ENCODE results near the gene HOXB5. TPM values are rescaled to one million over a fixed set of nuclear protein-coding genes. Genes with fewer than 3 reads are reported as not detected.

The HOXB5 gene
- total and polyA plus RNA-seq, 4 donors, result 1.4 to 5.9 (median 3.6) TPM; not detected in 1

DNA sequence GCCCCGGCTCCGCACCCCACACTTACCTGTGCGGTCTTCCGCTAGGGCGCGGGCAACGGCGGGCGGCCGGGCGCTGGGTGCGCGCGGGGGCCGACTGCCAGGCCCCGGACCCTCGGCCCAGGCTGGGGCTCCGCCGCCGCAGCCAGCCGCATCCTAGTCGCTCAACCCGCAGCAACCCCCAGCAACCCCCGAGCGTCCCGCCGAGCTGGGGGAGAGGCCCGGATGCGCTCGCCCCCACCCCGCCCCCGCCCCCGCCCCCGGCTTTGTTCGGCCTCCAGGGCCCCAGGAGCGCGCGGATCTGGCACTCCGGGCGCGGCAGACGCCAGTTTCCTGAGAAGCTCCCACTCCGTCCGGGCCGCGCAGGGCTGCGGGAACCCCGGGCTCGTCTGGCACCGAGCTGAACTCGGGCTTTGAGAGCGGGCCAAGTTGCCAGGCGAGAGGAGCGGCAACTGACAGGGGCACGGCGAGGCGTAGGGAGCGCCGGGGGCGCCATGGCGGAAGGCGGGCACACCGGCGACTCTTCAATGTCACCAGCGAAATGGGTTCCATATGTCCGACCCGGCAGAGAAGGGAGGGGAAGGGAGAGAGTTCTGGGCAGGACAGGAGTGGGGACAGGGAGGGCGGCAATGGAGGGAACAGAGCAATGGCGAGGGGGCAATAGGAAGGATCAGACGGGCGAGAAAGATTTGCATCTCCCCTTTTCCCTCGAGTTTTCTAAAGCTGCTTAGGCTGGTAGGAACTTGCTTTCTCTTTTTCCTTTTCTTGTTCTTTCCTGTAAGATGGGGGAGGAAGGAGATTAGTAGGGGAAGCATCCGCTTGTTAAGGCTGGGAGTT lies 29.2 kb downstream of the HOXB5 start:
- no peaks in the 10 kb centered on the region for H3K36me3 ChIP-seq (ENCODE audit: control insufficient read depth in 1 of 2, insufficient read depth in 2 of 2, low read length in 1 of 2)
- H3K4me3 ChIP-seq (ENCODE audit: low read length in 2 of 2), result peak overlapping the region; percentile 21 to 60
- no peak overlapping the region for H3K27ac ChIP-seq (ENCODE audit: low read depth in 1 of 2, low read length in 2 of 2)
- DNase-seq, result peak in 1 of 2 donors; percentile 72
- peak; percentile 28 for ATAC-seq (ENCODE audit: low FRiP score)
- H3K9me3 ChIP-seq (ENCODE audit: control insufficient read depth, low read length), result no peaks in the 10 kb centered on the region
- WGBS, 2 donors, result 6 to 8% methylated on average over 57 to 73 of the region's 73 CpGs
- H3K27me3 ChIP-seq (ENCODE audit: control insufficient read depth in 1 of 2, insufficient read depth in 2 of 2, low read length in 1 of 2), result no peaks in the 10 kb centered on the region
- intact Hi-C loops (cut with DNase I), result no loop called here
- H3K4me1 ChIP-seq (ENCODE audit: control insufficient read depth in 1 of 2, insufficient read depth in 2 of 2, low read length in 2 of 2), result no peaks in the 10 kb centered on the region

DNA sequence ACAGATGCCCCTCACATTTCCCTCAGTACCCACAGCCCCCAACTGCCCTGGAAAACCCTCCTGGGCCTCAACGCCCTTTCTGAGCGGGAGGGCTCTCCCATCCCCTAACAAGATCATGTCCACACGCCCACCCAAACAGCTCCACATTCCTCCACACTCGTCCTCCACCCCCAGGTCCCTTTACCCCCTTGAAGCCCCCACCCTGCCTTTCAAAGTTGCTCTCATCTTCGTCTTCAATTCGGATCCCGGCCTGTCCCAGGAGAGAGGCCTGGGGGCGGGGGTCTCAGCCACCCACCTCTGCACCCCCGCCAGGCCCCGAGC lies 29.8 kb downstream of the HOXB5 start:
- Histone ChIP-seq H3K4me1 (ENCODE audit: control insufficient read depth in 1 of 2, insufficient read depth in 2 of 2, low read length in 2 of 2) (no peaks in the 10 kb centered on the region), H3K27ac (ENCODE audit: low read depth in 1 of 2, low read length in 2 of 2) (no peak overlapping the region), H3K27me3 (ENCODE audit: control insufficient read depth in 1 of 2, insufficient read depth in 2 of 2, low read length in 1 of 2) (no peaks in the 10 kb centered on the region), H3K9me3 (ENCODE audit: control insufficient read depth, low read length) (no peaks in the 10 kb centered on the region), H3K4me3 (ENCODE audit: low read length in 2 of 2) (peak overlapping the region; percentile 21 to 60), H3K36me3 (ENCODE audit: control insufficient read depth in 1 of 2, insufficient read depth in 2 of 2, low read length in 1 of 2) (no peaks in the 10 kb centered on the region)
- intact Hi-C loops (cut with DNase I), result no loop called here
- 45 to 50% methylated on average over 10 of the region's 10 CpGs for WGBS, 2 donors
- no peak for ATAC-seq (ENCODE audit: low FRiP score)
- no peak for DNase-seq

DNA sequence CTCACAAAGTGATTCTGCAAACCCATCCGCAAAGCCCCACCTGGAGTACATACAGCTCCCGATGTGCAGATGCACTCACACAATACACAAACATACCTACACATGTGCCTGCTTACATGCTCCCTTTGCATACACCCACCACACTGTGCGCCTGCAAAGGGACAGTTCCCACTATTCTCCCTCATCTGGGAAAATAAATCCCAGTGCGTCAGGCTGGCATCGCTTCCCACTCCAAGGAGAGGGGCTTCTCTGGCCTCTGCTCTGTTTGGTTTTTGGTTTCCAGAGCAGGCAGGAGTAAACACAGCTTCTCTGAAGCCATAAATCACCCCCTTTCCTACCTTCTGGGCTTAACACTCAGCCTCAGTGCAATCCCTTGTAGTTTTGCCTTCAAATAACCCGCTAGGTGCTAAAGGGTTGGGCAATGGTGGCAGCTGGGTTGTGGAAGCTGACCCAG lies 30.2 kb downstream of the HOXB5 start:
- Histone ChIP-seq H3K36me3 (ENCODE audit: control insufficient read depth in 1 of 2, insufficient read depth in 2 of 2, low read length in 1 of 2) (no peaks in the 10 kb centered on the region), H3K9me3 (ENCODE audit: control insufficient read depth, low read length) (no peaks in the 10 kb centered on the region), H3K27me3 (ENCODE audit: control insufficient read depth in 1 of 2, insufficient read depth in 2 of 2, low read length in 1 of 2) (no peaks in the 10 kb centered on the region), H3K4me3 (ENCODE audit: low read length in 2 of 2) (no peak overlapping the region), H3K27ac (ENCODE audit: low read depth in 1 of 2, low read length in 2 of 2) (no peak overlapping the region), H3K4me1 (ENCODE audit: control insufficient read depth in 1 of 2, insufficient read depth in 2 of 2, low read length in 2 of 2) (no peaks in the 10 kb centered on the region)
- intact Hi-C loops (cut with DNase I), result no loop called here
- WGBS, 2 donors, result 90 to 92% methylated on average over 6 of the region's 6 CpGs
- no peak for DNase-seq
- ATAC-seq (ENCODE audit: low FRiP score), result no peak

DNA sequence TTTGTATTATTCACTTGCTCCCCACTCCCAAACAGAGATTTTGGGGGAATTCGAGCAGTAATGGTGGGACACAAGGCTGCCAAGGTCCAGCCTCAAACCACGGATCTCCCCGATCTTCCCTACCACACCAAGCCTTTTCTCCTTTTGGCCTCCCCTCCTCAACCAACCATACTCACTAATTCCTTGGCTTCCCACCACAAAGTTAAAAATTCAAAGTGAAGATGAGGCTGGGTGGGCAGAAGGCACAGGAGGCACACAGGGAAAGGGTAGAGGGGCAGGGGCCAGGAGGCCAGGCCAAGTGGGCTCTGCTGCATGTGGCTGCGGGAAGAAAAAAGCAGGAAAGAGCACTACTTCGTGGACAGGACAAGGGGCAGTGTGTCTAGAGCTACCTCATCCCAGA lies 30.6 kb downstream of the HOXB5 start:
- Histone ChIP-seq H3K27ac (ENCODE audit: low read depth in 1 of 2, low read length in 2 of 2) (no peak overlapping the region), H3K9me3 (ENCODE audit: control insufficient read depth, low read length) (no peaks in the 10 kb centered on the region), H3K27me3 (ENCODE audit: control insufficient read depth in 1 of 2, insufficient read depth in 2 of 2, low read length in 1 of 2) (no peaks in the 10 kb centered on the region), H3K36me3 (ENCODE audit: control insufficient read depth in 1 of 2, insufficient read depth in 2 of 2, low read length in 1 of 2) (no peaks in the 10 kb centered on the region), H3K4me1 (ENCODE audit: control insufficient read depth in 1 of 2, insufficient read depth in 2 of 2, low read length in 2 of 2) (no peaks in the 10 kb centered on the region), H3K4me3 (ENCODE audit: low read length in 2 of 2) (no peak overlapping the region)
- DNase-seq (no peak), ATAC-seq (ENCODE audit: low FRiP score) (no peak)
- intact Hi-C loops (cut with DNase I), result no loop called here
- WGBS, 2 donors, result 86 to 92% methylated on average over 5 of the region's 5 CpGs

DNA sequence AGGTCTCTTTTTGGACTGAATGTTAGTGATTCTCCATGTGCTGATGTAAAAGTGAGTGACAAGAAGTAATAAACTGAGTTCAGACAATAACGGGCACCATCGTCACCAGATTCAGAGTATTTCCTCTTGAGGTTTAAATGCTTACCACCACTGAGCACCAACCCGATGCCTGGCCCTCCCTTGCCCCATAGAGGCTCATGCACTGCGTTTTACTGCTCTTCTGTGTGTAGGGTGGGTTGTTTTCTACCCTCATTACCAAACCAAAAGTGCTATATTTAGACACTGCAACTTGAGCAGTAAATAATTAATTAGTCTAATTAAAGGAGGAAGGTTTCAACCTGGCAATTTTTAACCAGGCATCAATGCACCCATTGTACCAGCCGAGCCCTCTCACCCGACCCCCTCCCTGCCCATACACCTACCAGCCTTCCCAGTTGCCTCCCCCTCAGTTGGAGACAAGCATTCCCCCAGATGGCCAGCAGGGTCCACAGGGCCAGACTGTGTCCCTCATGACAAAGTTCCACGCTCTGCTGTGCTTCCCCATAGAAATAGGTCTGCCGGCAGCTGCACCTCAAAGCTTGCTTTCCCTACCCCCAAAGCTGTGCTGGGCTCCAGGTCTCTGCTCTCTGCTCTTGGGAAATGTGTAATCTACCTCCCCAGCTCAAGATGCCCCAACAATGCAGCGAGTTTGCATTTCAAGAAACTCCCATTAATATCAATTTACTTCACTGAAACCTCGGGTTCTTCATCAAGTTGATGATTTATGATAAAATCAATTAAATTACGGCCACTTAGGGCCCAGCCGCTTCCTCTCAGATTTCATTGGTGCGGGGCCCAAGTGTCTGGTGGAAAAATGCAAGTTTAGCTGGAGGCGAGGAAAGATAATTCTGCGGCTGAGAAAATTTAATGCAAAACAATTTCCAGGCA lies 31.4 kb downstream of the HOXB5 start:
- WGBS, 2 donors, result 86 to 90% methylated on average over 15 of the region's 15 CpGs
- intact Hi-C loops (cut with DNase I), result no loop called here
- no peaks in the 10 kb centered on the region for H3K36me3 ChIP-seq (ENCODE audit: control insufficient read depth in 1 of 2, insufficient read depth in 2 of 2, low read length in 1 of 2)
- no peak for DNase-seq
- H3K27ac ChIP-seq (ENCODE audit: low read depth in 1 of 2, low read length in 2 of 2), result no peak overlapping the region
- no peak overlapping the region for H3K4me3 ChIP-seq (ENCODE audit: low read length in 2 of 2)
- H3K9me3 ChIP-seq (ENCODE audit: control insufficient read depth, low read length), result no peaks in the 10 kb centered on the region
- no peak for ATAC-seq (ENCODE audit: low FRiP score)
- H3K27me3 ChIP-seq (ENCODE audit: control insufficient read depth in 1 of 2, insufficient read depth in 2 of 2, low read length in 1 of 2), result no peaks in the 10 kb centered on the region
- H3K4me1 ChIP-seq (ENCODE audit: control insufficient read depth in 1 of 2, insufficient read depth in 2 of 2, low read length in 2 of 2), result no peaks in the 10 kb centered on the region

DNA sequence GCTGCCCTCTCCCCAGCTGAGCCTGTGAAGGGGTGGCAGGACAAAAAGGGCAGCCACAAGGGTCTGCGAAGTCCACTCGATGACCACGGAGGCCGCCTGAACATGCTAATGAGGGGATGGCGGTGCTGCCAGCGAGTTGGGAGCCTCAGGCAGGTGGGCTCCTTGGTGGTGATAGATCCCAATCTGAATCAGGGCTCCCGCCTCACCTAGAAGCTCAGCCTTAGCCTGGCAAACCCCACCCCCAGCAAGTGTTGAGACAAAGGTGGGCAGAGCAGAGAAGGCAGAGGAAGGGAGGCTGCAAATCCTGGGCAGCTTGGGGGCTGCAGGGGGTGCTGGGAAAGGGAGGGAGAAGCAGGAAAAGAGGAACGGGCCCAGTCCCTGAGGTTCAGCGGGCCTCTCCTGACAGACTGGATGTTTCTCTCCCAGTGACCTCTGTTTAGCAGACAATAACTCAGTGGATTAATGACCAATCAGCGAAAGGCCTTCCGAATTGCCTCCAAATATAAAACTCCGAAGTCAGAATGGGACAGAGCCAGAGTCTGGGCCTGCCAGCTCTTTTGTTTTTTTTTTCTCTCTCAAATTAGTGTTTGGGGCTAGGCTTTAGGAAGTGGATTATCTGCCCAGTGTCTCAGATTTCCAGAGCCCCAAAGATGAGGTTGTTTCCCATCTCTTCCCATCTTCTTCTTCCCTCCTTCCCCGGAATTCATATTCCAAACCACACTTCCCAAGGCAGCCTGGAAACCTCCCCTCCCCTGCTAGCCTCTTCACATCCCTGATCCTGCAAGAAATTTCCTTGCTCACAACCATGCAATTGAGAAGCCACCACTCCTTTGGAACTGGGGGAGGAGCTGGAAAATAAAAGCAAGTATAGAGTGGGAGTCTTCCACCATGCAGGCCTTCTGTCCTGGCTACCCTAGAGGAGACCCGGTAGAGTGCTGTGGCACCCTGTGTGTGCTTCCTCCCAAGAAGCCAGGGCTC lies 33.5 kb downstream of the HOXB5 start:
- WGBS, 2 donors, result 42 to 62% methylated on average over 14 of the region's 14 CpGs
- Histone ChIP-seq H3K4me3 (ENCODE audit: low read length in 2 of 2) (no peak overlapping the region), H3K36me3 (ENCODE audit: control insufficient read depth in 1 of 2, insufficient read depth in 2 of 2, low read length in 1 of 2) (no peaks in the 10 kb centered on the region), H3K27ac (ENCODE audit: low read depth in 1 of 2, low read length in 2 of 2) (no peak overlapping the region), H3K4me1 (ENCODE audit: control insufficient read depth in 1 of 2, insufficient read depth in 2 of 2, low read length in 2 of 2) (no peaks in the 10 kb centered on the region), H3K27me3 (ENCODE audit: control insufficient read depth in 1 of 2, insufficient read depth in 2 of 2, low read length in 1 of 2) (no peaks in the 10 kb centered on the region), H3K9me3 (ENCODE audit: control insufficient read depth, low read length) (no peaks in the 10 kb centered on the region)
- ATAC-seq (ENCODE audit: low FRiP score), result peak; percentile 13
- intact Hi-C loops (cut with DNase I), result no loop called here
- no peak for DNase-seq

DNA sequence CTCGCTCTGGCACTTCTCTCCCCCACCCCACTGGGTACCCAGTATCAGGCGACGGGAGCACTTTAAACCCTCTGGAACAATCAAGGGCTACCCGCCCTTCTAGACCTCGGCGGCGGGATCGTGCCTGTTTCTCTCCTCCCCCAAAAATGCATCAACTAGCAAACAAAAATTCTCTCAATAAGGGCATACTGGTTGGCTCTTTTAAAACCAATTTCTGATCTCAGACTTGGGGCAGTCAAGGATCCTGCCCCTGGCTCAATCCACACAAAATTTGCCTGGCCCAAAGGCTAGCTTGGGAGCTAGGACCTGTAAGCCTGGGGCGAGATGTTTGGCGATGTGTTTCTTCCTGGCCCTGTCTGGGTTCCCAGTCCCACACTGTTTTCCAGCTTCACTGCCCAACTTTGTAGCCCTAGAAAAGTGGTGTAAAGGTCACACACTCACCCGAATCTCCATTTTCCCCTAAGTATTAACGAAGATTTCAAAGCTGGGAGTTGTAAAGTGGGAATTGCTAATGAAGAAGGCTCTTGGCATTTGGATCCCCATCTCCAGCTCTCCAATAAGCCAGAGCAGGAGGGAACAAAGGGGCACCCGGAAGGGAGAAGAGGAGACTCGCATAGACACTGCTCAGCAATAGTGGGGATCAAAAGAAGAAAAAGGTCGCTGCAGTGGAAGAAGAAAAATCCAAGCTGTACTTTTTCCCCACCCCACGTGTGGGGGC lies 34.3 kb downstream of the HOXB5 start:
- WGBS, 2 donors, result 85 to 91% methylated on average over 16 of the region's 16 CpGs
- DNase-seq (no peak), ATAC-seq (ENCODE audit: low FRiP score) (no peak)
- Histone ChIP-seq H3K27me3 (ENCODE audit: control insufficient read depth in 1 of 2, insufficient read depth in 2 of 2, low read length in 1 of 2) (no peaks in the 10 kb centered on the region), H3K36me3 (ENCODE audit: control insufficient read depth in 1 of 2, insufficient read depth in 2 of 2, low read length in 1 of 2) (no peaks in the 10 kb centered on the region), H3K27ac (ENCODE audit: low read depth in 1 of 2, low read length in 2 of 2) (no peak overlapping the region), H3K4me1 (ENCODE audit: control insufficient read depth in 1 of 2, insufficient read depth in 2 of 2, low read length in 2 of 2) (no peaks in the 10 kb centered on the region), H3K4me3 (ENCODE audit: low read length in 2 of 2) (no peak overlapping the region), H3K9me3 (ENCODE audit: control insufficient read depth, low read length) (no peaks in the 10 kb centered on the region)
- intact Hi-C loops (cut with DNase I), result no loop called here

DNA sequence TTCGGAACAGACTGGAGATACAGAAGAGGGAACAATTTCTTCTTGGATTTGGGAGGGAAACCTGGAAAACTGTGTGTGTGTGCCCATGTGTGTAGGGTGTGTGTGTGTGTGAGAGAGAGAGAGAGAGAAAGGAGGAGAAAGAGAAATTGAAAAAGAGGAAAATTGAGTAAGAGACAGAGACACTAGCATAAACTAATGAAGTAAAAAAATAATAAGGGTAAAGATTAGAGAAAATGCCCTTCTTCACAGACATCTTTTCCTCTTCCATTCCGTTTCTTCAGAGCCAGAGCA lies 34.8 kb downstream of the HOXB5 start:
- H3K4me3 ChIP-seq (ENCODE audit: low read length in 2 of 2), result no peak overlapping the region
- no peaks in the 10 kb centered on the region for H3K9me3 ChIP-seq (ENCODE audit: control insufficient read depth, low read length)
- H3K27ac ChIP-seq (ENCODE audit: low read depth in 1 of 2, low read length in 2 of 2), result no peak overlapping the region
- H3K4me1 ChIP-seq (ENCODE audit: control insufficient read depth in 1 of 2, insufficient read depth in 2 of 2, low read length in 2 of 2), result no peaks in the 10 kb centered on the region
- no peaks in the 10 kb centered on the region for H3K36me3 ChIP-seq (ENCODE audit: control insufficient read depth in 1 of 2, insufficient read depth in 2 of 2, low read length in 1 of 2)
- 84 to 90% methylated on average over 2 of the region's 2 CpGs for WGBS, 2 donors
- ATAC-seq (ENCODE audit: low FRiP score), result no peak
- no peaks in the 10 kb centered on the region for H3K27me3 ChIP-seq (ENCODE audit: control insufficient read depth in 1 of 2, insufficient read depth in 2 of 2, low read length in 1 of 2)
- no peak for DNase-seq
- intact Hi-C loops (cut with DNase I), result no loop called here

Measured in aorta (tissue), 5 donors.